ENCODE measurements around the gene GABBR2. TPM values are rescaled to one million over a fixed set of nuclear protein-coding genes. Genes with fewer than 3 reads are reported as not detected.

GABBR2 gene
- total RNA-seq, 4 donors from 2014 or later: 0.17 to 0.26 TPM; not detected in 2

DNA sequence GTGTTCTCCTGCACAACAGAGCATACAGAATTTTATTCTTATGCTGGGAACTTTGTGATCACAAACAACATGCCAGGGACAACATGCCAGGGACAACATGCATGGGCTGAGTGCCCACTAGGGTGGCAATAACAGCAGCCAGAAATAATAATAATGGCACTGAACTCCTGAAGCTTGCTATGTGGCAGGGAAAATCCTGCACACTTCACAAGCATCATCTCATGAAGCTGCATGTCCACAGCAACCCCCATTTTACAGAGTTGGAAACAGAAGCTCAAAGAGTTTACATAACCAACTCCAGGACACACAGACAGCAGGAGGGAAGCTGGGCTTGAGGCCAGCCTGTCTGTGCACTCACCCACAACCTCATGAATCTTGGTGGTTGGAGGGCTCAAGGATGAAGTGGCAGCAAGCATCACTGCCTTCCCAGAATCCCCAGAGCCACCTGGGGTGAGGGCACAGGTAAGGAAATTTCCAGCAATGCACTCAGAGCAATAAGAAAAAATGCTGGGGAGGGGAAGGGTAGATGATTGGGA, 111.4 kb downstream of the GABBR2 start:
- no peak for DNase-seq (ENCODE audit: extremely low spot score)
- Histone ChIP-seq H3K27me3 (peaks cover 0 to 7% (median 0%) of the 10 kb centered on the region in 4 donors), H3K27ac (replicated peaks in 1 of 4) (no peak overlapping the region), H3K4me1 (no peaks in the 10 kb centered on the region), H3K36me3 (no peaks in the 10 kb centered on the region), H3K9me3 (no peaks in the 10 kb centered on the region), H3K4me3 (no peak overlapping the region)
- intact Hi-C loops (cut with DNase I): no loop called here
- TF ChIP-seq EP300 (IDR thresholded peaks at IDR 0.05) (no peak), CTCF (IDR thresholded peaks at IDR 0.05) (no peak), POLR2AphosphoS5 (IDR thresholded peaks at IDR 0.05) (no peak), POLR2A (IDR thresholded peaks at IDR 0.05; ENCODE audit: low read depth) (no peak)

GRCh38 chr9:98596486-98596885, 112.2 kb downstream of the GABBR2 start:
- intact Hi-C loops (cut with DNase I): no loop called here
- Histone ChIP-seq H3K27me3 (peaks cover 0 to 7% (median 0%) of the 10 kb centered on the region in 4 donors), H3K4me3 (no peak overlapping the region), H3K27ac (replicated peaks in 1 of 4) (no peak overlapping the region), H3K4me1 (no peaks in the 10 kb centered on the region), H3K36me3 (no peaks in the 10 kb centered on the region), H3K9me3 (no peaks in the 10 kb centered on the region)
- TF ChIP-seq POLR2A (IDR thresholded peaks at IDR 0.05; ENCODE audit: low read depth): no peak
- no peak for TF ChIP-seq CTCF (IDR thresholded peaks at IDR 0.05)
- no peak for TF ChIP-seq POLR2AphosphoS5 (IDR thresholded peaks at IDR 0.05)
- TF ChIP-seq EP300 (IDR thresholded peaks at IDR 0.05): no peak
- no peak for DNase-seq (ENCODE audit: extremely low spot score)
- WGBS: 78% methylated on average over 7 of the region's 7 CpGs

GRCh38 chr9:98594546-98595160, 114.1 kb downstream of the GABBR2 start:
- no peak for DNase-seq (ENCODE audit: extremely low spot score)
- Histone ChIP-seq H3K27me3 (peaks cover 0 to 22% (median 0%) of the 10 kb centered on the region in 4 donors), H3K36me3 (no peaks in the 10 kb centered on the region), H3K4me1 (no peaks in the 10 kb centered on the region), H3K9me3 (no peaks in the 10 kb centered on the region), H3K4me3 (no peak overlapping the region), H3K27ac (replicated peaks in 1 of 4) (no peak overlapping the region)
- TF ChIP-seq CTCF (IDR thresholded peaks at IDR 0.05) (no peak), POLR2A (IDR thresholded peaks at IDR 0.05; ENCODE audit: low read depth) (no peak), POLR2AphosphoS5 (IDR thresholded peaks at IDR 0.05) (no peak)
- WGBS: 84% methylated on average over 9 of the region's 11 CpGs
- intact Hi-C loops (cut with DNase I): no loop called here

- Histone ChIP-seq H3K36me3 (no peaks in the 10 kb centered on the region), H3K9me3 (no peaks in the 10 kb centered on the region), H3K27ac (replicated peaks in 1 of 4) (no peak overlapping the region), H3K27me3 (peaks cover 0 to 22% (median 0%) of the 10 kb centered on the region in 4 donors), H3K4me3 (no peak overlapping the region), H3K4me1 (no peaks in the 10 kb centered on the region)
- 81% methylated on average over 9 of the region's 15 CpGs for WGBS
- no peak for DNase-seq (ENCODE audit: extremely low spot score)
- TF ChIP-seq CTCF (IDR thresholded peaks at IDR 0.05) (no peak), EP300 (IDR thresholded peaks at IDR 0.05) (no peak), POLR2AphosphoS5 (IDR thresholded peaks at IDR 0.05) (no peak), POLR2A (IDR thresholded peaks at IDR 0.05; ENCODE audit: low read depth) (no peak)
- intact Hi-C loops (cut with DNase I): no loop called here
These were observed 115.1 kb downstream of the GABBR2 start for GRCh38 chr9:98593354-98594253.
